GM23338 (cell line): ENCODE results near the gene AFTPH. TPM values are rescaled to one million over a fixed set of nuclear protein-coding genes. Genes with fewer than 3 reads are reported as not detected.

Experiments used
- ATAC-seq: fragments of 200-7000 bp; cut with Tn5 transposase; 3 replicates; pipeline ENCODE4 v1.9.1; 2020
- DNase-seq: peaks from one replicate; pipeline ENCODE4 v3.0.0-alpha.2; 2015; ENCODE audit warnings: low spot score
- H2AFZ ChIP-seq: fragments of 200-600 bp; sonication (generic); 2 replicates; pipeline ENCODE4 v1.8.0; 2016; ENCODE audit warnings: antibody characterized with exemption, mild to moderate bottlenecking, moderate library complexity
- H3F3A ChIP-seq: fragments of 200-600 bp; sonication (generic); replicated peaks from 2 replicates; pipeline ENCODE4 v1.8.0; 2017; ENCODE audit warnings: antibody characterized with exemption, mixed run types, low read depth
- H3K27ac ChIP-seq: fragments of 200-600 bp; sonication (generic); 2 replicates; pipeline ENCODE4 v1.6.1; 2016; ENCODE audit warnings: low read depth
- H3K27me3 ChIP-seq: fragments of 200-600 bp; sonication (generic); 2 replicates; pipeline ENCODE4 v1.8.0; 2016; ENCODE audit warnings: mild to moderate bottlenecking, mixed run types, moderate library complexity; ENCODE audit not compliant: insufficient read depth
- H3K36me3 ChIP-seq: fragments of 200-600 bp; sonication (generic); 2 replicates; pipeline ENCODE4 v1.8.0; 2016; ENCODE audit warnings: mild to moderate bottlenecking; ENCODE audit not compliant: insufficient read depth
- H3K4me1 ChIP-seq: fragments of 200-600 bp; sonication (generic); 2 replicates; pipeline ENCODE4 v1.8.0; 2016; ENCODE audit warnings: mild to moderate bottlenecking, moderate library complexity; ENCODE audit not compliant: insufficient read depth
- H3K4me2 ChIP-seq: fragments of 200-600 bp; sonication (generic); 2 replicates; pipeline ENCODE4 v1.7.1; 2017; ENCODE audit warnings: mixed run types
- H3K4me3 ChIP-seq: fragments of 200-600 bp; sonication (generic); 2 replicates; pipeline ENCODE4 v1.6.1; 2016; ENCODE audit warnings: mixed run types
- H3K79me2 ChIP-seq: fragments of 200-600 bp; sonication (generic); replicated peaks from 2 replicates; pipeline ENCODE4 v1.8.0; 2017; ENCODE audit warnings: mild to moderate bottlenecking; ENCODE audit not compliant: insufficient read depth
- H3K9me2 ChIP-seq: fragments of 200-600 bp; sonication (generic); 2 replicates; pipeline ENCODE4 v1.8.0; 2017; ENCODE audit not compliant: insufficient read depth
- H4K20me1 ChIP-seq: fragments of 200-600 bp; sonication (generic); replicated peaks from 2 replicates; pipeline ENCODE4 v1.8.0; 2017; ENCODE audit warnings: mild to moderate bottlenecking; ENCODE audit not compliant: insufficient read depth
- H3K27ac Mint-ChIP-seq: 2 replicates; pipeline ENCODE4 v1.8.0; 2020; ENCODE audit warnings: inconsistent platforms, mild to moderate bottlenecking, moderate library complexity, mixed read lengths
- H3K27me3 Mint-ChIP-seq: 3 replicates; pipeline ENCODE4 v1.8.0; 2022; ENCODE audit warnings: low read depth, mild to moderate bottlenecking, moderate library complexity, mixed read lengths, inconsistent platforms; ENCODE audit not compliant: insufficient read depth, poor library complexity
- H3K36me3 Mint-ChIP-seq: 3 replicates; pipeline ENCODE4 v1.8.0; 2021; ENCODE audit warnings: low read depth, mild to moderate bottlenecking, inconsistent platforms, moderate library complexity, mixed read lengths
- H3K4me1 Mint-ChIP-seq: 3 replicates; pipeline ENCODE4 v1.8.0; 2020; ENCODE audit warnings: mild to moderate bottlenecking, inconsistent platforms, mixed read lengths
- H3K4me3 Mint-ChIP-seq: 3 replicates; pipeline ENCODE4 v1.8.0; 2021; ENCODE audit warnings: moderate library complexity, mild to moderate bottlenecking, inconsistent platforms, mixed read lengths
- H3K9me3 Mint-ChIP-seq: 3 replicates; pipeline ENCODE4 v1.8.0; 2020; ENCODE audit warnings: moderate library complexity, mild to moderate bottlenecking, inconsistent platforms, mixed read lengths
- CREB1 ChIP-seq: fragments of 250-450 bp; sonication (Bioruptor Pico); IDR thresholded peaks from 2 replicates; pipeline ENCODE4 v1.5.0; 2020; ENCODE audit warnings: low read depth, mild to moderate bottlenecking, moderate library complexity
- CTCF ChIP-seq, 2 experiments: fragments of 200-600 bp in 1 of 2; sonication (generic) in 1 of 2; conservative IDR thresholded peaks; 2 replicates each; pipeline versions ENCODE4 v1.5.1 to v1.6.1; 2016 to 2017; ENCODE audit warnings: antibody characterized with exemption in 2 of 2, low read depth in 2 of 2, mild to moderate bottlenecking in 2 of 2, moderate library complexity in 1 of 2
- ETS1 ChIP-seq: IDR thresholded peaks from 2 replicates; pipeline ENCODE4 v1.6.1; 2016; ENCODE audit warnings: antibody characterized with exemption
- EZH2 ChIP-seq: fragments of 200-600 bp; sonication (generic); IDR thresholded peaks from one replicate; pipeline ENCODE4 v1.8.0; 2017; ENCODE audit warnings: antibody characterized with exemption, mild to moderate bottlenecking, low read depth; ENCODE audit not compliant: unreplicated experiment
- EZH2phosphoT487 ChIP-seq: fragments of 200-600 bp; sonication (generic); IDR thresholded peaks from one replicate; pipeline ENCODE4 v1.8.1; 2018; ENCODE audit warnings: antibody characterized with exemption; ENCODE audit not compliant: unreplicated experiment
- JUNB ChIP-seq: IDR thresholded peaks from one replicate; pipeline ENCODE4 v1.6.1; 2016; ENCODE audit warnings: antibody characterized with exemption; ENCODE audit not compliant: unreplicated experiment
- NANOG ChIP-seq: IDR thresholded peaks from 2 replicates; pipeline ENCODE4 v1.6.1; 2016; ENCODE audit warnings: antibody characterized with exemption, borderline replicate concordance
- POLR2AphosphoS5 ChIP-seq: IDR thresholded peaks from 2 replicates; pipeline ENCODE4 v1.6.1; 2016; ENCODE audit warnings: antibody characterized with exemption, low read depth
- REST ChIP-seq: IDR thresholded peaks from one replicate; pipeline ENCODE4 v1.6.1; 2018; ENCODE audit warnings: antibody characterized with exemption; ENCODE audit not compliant: unreplicated experiment
- STAT1 ChIP-seq: IDR thresholded peaks from one replicate; pipeline ENCODE4 v1.6.1; 2016; ENCODE audit warnings: antibody characterized with exemption; ENCODE audit not compliant: unreplicated experiment
- ZNF114 ChIP-seq: fragments of 250-450 bp; sonication (Bioruptor Pico); IDR thresholded peaks from 2 replicates; pipeline ENCODE4 v1.5.0; 2020; ENCODE audit warnings: mild to moderate bottlenecking, moderate library complexity
- ZNF331 ChIP-seq: fragments of 250-450 bp; sonication (Bioruptor Pico); IDR thresholded peaks from 2 replicates; pipeline ENCODE4 v1.5.0; 2020; ENCODE audit warnings: low read depth, mild to moderate bottlenecking, moderate library complexity
- ZNF462 ChIP-seq: fragments of 250-450 bp; sonication (Bioruptor Pico); IDR thresholded peaks from 2 replicates; pipeline ENCODE4 v1.5.0; 2020; ENCODE audit warnings: mild to moderate bottlenecking, moderate library complexity
- polyA plus RNA-seq: library from polyadenylated mRNA; unstranded; fragments of >200 nt; fragmentation: Nextera tagmentation; extraction: Ambion mirVana; gene quantifications from 2 replicates; pipeline ENCODE4 v1.2.1, GENCODE V29; 2016
- total RNA-seq: library from RNA; depleted of rRNA; stranded (reverse); fragments of >200 nt; shearing (Covaris generic); gene quantifications from 2 replicates; pipeline ENCODE4 v1.2.3, GENCODE V29; 2014

AFTPH gene
- total and polyA plus RNA-seq, 2 experiments from 2014 or later = 14.9 to 20.6 TPM

- H3K27me3 ChIP-seq = no peaks in the 10 kb centered on the region
- H3K79me2 ChIP-seq = no peaks in the 10 kb centered on the region
- ATAC-seq (no peak), DNase-seq (no peak)
- Mint-ChIP-seq H3K4me1 (peaks cover 40% of the 10 kb centered on the region), H3K9me3 (no peaks in the 10 kb centered on the region), H3K36me3 (no peaks in the 10 kb centered on the region), H3K27me3 (peaks cover 4% of the 10 kb centered on the region), H3K27ac (no peak overlapping the region), H3K4me3 (no peak overlapping the region)
- no peaks in the 10 kb centered on the region for H3K36me3 ChIP-seq
- no peaks in the 10 kb centered on the region for H3K9me2 ChIP-seq
- no peaks in the 10 kb centered on the region for H3F3A ChIP-seq
- H3K4me1 ChIP-seq = peaks cover 23% of the 10 kb centered on the region
- no peak overlapping the region for H3K4me3 ChIP-seq
- TF ChIP-seq JUNB = no peak
- no peak for TF ChIP-seq ZNF114 (CRISPR knock-in tag)
- TF ChIP-seq ZNF462 = no peak
- TF ChIP-seq EZH2 = no peak
- no peak for TF ChIP-seq REST
- no peak for TF ChIP-seq CTCF (conservative IDR thresholded peaks at IDR 0.05; ENCODE audit: low read depth in 2 of 2)
- TF ChIP-seq POLR2AphosphoS5 = no peak
- no peak for TF ChIP-seq EZH2phosphoT487
- TF ChIP-seq ZNF331 (CRISPR knock-in tag) = no peak
- TF ChIP-seq STAT1 = no peak
- TF ChIP-seq ETS1 = no peak
- no peak for TF ChIP-seq NANOG
- TF ChIP-seq CREB1 = no peak
- H2AFZ ChIP-seq = peak overlapping the region; percentile 84; the same call in 1 of the 2 replicates
- H4K20me1 ChIP-seq = no peaks in the 10 kb centered on the region
- H3K4me2 ChIP-seq = no peak overlapping the region
- H3K27ac ChIP-seq = no peak overlapping the region
Measured at GRCh38 chr2:64493788-64494187, 30.3 kb upstream of the AFTPH start.
